Glomerular visceral epithelial cell (primary cell): Measurements from ENCODE around the gene RGL2.
"Not testable (repeated sequence)": the region's sequence is repeated elsewhere in the genome, so short reads cannot be mapped to it uniquely, and the experiment has no call there.

Experiments
- DNase-seq: peaks from one replicate; pipeline ENCODE4 v3.0.0-alpha.2; 2016; ENCODE audit errors: extremely low spot score

The RGL2 gene

DNA sequence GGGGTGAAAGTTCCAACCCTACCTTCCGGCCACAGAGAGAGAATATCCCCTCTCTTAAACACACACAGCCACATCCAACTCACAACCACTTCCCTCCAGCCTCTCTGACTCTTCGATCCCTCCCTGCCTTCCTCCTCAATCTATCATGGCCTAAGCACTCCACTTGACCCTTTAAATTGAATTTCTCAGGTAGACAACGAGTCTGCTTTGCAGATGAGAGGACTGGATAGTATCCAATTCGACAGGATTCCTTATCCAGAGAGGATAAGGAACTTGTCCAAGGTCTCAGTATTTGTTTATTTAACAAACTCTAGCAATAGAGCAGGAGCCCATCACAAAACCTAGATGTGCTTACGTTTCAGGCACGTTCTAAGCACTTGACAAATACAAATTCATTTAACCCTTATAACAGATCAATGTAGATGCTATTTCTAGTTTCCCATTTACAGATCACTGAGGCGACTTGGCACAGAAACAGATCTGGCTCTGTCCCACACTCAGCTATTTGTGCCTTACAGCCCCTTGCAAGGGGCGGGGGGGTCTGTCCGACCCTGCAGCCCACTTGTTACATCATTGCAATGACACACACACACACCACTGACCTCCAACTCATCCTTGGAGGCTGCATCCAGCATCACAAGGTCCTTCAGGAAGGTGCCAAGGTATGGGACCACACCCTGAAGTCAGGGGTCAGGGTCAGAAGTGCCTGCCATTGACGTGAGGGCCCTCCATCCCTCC is 4.5 kb downstream of the RGL2 start:
- DNase-seq, result no peak

DNA sequence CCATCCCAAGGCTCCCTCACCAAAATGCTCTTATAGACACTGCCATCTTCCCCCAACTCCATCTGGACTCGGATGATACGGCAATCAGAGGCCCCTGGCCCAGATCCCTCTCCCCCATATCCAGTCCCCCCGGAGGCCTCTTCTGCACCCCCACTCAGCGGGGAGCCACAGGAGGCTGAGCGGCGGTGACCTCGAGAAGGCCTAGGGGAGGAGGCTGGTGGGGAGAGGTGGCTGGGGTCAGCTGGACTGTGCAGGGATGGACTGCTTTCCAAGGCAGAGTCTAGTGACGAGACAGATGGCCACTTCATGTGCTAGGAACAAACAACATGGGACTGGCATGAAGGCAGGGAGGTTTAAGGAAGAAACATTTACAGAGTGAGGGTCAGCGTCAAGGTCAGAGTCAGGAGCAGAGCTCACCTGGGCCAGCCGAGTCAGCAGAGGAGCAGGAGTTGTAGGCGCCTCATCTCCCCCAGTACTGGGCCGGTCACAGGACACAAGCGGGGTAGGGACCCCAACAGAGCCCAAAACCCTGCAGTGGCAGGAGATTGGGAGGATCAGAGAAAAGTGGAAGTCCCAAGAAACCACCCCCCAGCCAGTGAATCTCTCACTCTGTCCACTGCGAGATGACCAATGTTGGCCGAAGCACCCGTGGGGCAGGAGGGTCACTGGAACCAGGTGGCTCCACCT is 5.6 kb downstream of the RGL2 start:
- no peak for DNase-seq

DNA sequence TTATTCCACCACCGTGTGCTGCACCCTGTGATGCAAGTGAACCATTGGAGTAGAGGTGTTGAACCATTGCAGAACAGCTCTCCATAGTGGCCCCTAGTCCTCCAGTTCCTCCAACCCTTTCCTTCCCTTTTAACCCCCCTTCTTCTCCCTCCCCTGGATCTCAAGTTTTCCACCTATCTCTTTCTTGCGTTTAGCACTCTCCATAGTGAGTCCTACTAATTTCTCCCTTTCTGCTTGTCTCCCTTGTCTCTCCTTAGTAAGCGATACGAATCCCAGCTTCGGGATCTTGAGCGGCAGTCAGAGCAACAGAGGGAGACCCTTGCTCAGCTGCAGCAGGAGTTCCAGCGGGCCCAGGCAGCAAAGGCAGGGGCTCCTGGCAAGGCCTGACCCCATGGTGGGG is 8.3 kb downstream of the RGL2 start:
- DNase-seq, result no peak

DNA sequence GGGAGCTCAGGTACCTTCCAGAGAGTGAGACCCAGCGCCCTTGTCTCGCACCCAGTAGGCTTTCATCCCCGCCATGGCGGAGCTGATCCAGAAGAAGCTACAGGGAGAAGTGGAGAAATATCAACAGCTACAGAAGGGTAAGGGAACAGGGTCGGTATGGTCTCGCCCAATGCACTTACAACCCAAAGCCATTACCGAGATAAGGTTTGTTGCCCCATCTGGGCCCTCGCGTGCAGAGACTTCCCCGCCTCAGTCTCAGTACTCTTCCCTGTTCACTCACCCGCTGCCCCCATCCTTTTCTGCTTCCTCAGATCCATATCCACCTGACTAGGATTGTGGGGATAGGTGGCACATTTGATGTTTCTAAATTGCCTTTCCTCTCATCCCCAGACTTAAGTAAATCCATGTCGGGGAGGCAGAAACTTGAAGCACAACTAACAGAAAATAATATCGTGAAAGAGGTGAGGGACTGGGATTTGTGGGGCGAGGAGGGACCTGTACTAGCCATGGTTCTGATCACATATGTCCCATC is 8.9 kb downstream of the RGL2 start:
- DNase-seq, result no peak

DNA sequence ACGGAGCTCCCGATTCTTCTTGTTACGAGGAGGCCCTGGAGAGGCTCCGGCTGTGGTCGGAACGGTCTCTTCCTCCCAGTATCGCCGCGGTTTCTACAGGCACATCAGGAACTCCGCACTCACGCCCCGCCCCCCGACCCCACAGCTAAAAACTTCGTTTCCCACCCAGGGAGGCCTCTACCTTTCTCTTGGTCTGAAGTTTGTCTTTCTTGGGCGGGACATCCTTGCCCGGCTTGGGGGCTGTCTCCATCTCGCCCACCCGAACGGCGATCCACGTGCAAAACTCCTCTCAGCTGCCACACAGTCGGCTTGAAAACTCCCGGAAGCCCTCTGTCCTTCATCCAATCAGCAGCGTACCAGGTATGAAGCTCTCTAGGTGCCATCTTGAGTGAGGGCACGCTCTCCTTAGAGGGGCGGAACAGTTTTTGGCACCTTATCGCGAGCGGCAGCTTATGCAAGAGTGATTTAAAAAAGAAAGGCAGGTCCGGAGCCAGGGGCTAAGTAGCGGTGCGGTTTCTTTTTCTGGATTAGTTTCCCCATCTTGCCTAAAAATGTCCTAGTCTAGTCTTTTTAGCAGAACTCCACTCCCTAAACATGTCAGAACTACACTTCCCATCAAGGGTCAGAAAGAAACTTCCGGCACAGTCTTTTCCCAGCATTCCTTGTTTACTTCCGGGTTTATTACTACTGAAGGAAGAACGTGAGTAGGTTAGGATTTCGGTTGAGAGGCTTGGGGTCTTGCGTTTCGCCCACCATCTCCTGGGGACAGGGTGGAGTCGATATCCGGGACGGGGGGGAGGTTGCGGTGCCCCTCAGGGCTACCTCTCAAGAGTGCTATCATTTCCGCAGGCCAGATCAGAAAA is 9.6 kb downstream of the RGL2 start, which contains the start of the genes PFDN6 and WDR46:
PFDN6 (plus strand) TSS at position 681 of the 863 bp plus-strand sequence. CDS start 256 bp downstream, outside the sequence.
WDR46 (minus strand) TSS at position 319 of the 863 bp plus-strand sequence; CDS start at position 250, 69 bp downstream.
- peak; percentile 85 for DNase-seq

DNA sequence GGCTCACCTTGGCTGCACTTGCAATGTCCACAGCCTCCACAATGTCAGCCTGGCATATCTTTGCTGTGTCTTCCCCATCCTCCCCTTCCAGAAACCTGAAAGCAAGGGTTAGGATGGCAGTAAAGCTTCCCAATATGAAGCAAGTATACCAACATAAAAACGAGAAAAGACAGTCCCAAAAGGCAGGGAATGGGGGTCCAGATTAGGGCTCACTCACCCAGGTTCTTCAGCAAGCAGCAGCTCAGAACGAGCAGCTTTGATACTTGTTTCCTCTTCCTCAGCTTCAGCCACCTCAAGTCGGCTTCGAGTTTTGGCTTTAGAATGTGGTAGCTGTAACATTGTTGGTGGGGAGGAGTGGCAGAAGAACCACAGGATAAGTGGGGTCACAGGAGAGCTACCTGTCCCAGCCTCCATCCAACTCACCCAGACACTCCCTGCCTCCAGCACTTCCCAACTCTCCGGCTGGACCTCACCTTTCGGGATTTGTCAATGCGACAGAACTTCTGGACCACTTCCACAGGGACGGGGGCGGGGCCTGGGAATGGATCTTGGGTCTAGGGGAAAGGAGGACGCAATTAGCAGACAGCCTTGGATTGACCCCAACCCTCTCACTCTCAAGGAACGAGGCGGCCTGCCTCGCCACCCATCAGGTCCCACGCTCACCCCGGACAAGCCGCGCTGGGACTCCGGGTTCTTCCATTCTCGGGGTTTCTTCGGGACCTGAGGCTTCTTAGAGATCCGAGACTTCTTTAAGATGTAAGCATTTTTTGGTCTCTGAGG is 10.4 kb downstream of the RGL2 start:
- DNase-seq, result no peak

DNA sequence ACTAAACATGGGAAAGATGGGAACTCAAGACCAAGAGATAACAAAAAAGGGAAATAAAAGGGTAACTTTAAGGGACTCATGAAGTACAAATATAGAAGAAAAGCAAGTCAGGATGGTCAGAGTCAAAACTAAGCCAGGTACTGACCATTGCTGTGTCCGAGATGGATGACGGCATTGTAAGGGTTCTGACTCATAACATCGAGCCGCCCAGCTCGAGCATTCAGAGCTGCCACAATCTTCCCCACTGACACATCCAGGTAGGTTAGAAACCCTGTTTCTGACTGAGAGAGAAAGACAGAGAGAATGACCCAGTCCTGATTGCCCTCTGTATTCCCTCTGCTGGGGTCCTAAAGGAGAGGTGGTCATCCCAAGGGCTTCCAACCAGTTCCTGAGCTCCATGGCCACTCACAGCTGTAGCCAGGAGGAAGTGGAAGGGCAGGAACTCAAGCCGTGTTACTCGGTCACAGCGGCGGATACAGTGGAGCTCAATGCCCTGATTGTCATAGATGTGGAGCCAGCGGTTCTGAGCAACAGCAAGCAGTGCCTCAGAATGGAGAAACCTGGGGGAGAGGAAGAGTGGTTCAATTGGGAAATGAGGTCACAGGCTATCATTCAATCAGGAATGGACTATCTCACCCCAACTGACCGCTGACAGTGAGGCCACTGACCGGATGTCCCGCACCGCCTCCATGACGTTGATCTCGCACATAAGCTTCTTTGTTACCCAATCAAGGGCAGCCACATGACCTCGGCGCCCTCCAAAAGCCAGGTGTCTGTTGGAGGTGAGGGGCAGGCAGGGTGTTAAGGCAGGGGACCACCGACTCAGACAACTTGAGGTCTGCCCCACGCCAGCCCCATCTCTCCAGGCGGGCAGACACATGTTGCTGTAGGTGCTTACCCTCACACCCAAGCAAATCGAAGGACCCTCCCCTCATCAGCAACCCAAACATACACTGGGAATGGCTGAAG is 11.5 kb downstream of the RGL2 start:
- no peak for DNase-seq

DNA sequence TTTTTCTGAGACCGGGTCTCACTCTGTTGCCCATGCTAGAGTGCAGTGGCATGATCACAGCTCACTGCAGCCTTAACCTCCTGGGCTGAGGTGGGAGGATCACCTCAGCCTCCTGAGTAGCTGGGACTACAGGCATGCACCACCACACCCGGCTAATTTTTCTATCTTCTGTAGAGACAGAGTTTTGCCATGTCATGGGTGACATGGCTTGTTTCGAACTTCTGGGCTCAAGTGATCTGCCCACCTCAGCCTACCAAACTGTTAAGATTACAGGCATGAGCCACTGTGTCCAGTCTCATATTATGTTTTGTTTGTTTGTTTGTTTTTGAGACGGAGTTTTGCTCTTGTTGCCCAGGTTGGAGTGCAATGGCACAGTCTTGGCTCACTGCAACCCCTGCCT is 13.5 kb downstream of the RGL2 start:
- DNase-seq, result not testable (repeated sequence)

DNA sequence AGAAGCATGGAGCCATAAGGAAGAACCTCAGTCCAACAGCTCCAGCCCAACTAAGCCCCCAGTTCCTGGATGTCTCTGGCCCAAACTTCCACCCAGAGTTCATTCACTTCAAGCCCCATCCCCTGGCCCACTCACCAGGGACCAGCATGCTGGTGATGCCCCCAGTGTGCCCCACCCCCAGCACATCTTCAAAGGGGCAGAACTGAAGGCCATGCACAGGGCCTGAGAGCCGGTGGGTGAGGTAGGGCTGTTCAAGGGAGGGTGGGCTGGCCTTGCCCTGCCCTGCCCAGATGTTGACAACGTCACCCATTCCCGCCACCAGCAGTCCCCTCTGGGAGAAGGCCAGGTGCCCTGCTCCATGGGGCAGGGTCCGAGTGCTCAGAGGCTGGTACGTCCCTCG is 18.2 kb downstream of the RGL2 start:
- DNase-seq, result no peak

DNA sequence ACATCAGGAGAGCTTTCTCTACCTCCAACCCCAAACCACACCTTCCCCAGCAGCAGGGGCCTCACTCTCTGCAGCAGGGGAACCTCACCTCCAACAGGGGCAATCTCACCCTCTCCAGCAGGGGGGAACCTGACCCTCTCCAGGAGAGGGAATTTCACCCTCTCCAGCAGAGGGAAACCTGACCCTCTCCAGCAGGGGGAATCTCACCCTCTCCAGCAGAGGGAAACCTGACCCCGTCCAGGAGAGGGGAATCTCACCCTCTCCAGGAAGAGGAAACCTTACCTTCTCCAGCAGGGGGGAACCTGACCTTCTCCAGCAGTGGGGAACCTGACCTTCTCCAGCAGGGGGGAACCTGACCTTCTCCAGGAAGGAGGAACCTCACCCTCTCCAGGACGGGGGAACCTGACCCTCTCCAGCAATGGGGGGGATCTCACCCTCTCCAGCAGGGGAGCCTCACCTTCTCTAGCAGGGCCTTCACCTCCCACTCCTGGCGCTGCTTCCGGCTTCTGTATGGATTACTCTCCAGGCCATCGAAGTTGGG is 18.7 kb downstream of the RGL2 start:
- DNase-seq, result peak; percentile 79

DNA sequence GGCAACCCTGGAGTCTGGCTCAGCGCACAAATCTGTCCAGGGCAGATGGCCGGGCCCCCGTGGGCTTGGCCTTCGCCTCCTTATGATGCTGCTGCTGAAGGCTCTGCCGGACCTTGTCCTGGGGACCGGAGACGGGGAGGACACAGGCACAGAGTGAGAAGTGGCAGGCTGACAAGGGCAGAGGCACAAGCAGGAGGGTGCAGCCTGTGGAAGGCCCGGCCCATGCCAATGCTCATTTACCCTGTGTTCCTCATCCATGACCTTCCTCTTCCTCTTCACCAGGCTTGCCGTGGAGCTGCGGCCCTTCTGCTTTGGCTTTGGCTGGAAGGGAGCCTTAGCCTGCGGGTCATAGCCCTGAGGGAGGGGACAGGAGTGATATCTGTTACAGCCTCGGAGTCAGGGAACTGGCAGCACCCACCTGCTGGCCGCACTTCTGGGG is 19.5 kb downstream of the RGL2 start:
- no peak for DNase-seq

DNA sequence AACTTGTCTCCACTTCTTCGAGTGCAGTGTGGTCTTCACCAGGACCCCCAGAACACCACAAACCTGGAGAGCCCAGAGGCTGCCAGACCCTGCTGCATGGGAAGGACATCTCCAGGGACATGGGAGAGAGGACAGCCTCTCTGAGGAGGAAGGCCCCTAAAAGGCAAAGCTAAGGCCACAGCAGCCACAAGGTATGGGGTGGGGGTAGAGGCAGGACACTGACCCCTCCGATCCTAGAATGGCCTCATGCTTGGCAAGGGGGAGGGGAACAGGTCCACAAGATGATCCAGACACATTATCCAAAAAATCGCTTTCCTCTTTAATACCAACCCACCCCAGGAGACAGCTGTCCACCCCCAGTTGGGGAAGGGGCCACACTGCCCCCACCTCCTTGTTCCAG is 19.9 kb downstream of the RGL2 start:
- DNase-seq, result no peak

DNA sequence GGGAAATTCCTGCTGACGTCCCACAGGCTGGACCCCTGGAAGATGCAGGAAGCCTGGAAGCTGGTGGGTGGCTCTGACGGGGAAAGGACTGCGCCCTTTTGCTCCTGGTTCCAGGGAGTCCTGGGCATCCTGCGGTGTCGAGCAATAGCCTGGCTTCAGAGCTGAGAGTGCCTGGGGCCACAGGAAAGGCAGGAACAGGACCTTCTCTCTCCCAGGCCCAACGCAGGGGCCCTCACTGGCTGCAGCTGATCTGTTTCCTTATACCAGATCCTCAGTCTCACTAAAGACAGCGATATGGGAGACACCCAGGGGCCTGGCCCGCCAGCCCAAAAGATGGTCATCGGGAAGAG is 20.4 kb downstream of the RGL2 start:
- DNase-seq, result no peak

DNA sequence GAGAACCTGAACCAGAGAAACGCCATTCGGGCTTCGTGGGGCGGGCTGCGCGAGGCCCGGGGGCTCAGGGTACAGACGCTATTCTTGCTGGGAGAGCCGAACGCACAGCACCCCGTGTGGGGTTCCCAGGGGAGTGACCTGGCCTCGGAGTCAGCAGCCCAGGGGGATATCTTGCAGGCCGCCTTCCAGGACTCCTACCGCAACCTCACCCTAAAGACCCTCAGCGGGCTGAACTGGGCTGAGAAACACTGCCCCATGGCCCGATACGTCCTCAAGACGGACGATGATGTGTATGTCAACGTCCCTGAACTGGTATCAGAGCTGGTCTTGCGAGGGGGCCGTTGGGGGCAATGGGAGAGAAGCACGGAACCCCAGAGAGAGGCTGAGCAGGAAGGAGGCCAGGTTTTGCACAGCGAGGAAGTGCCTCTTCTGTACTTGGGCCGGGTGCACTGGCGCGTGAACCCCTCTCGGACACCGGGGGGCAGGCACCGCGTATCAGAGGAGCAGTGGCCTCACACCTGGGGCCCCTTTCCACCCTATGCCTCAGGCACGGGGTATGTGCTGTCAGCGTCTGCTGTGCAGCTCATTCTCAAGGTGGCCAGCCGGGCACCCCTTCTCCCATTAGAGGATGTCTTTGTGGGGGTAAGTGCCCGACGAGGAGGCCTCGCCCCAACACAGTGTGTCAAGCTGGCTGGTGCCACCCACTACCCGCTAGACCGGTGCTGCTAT is 20.9 kb downstream of the RGL2 start:
- DNase-seq, result peak; percentile 12

DNA sequence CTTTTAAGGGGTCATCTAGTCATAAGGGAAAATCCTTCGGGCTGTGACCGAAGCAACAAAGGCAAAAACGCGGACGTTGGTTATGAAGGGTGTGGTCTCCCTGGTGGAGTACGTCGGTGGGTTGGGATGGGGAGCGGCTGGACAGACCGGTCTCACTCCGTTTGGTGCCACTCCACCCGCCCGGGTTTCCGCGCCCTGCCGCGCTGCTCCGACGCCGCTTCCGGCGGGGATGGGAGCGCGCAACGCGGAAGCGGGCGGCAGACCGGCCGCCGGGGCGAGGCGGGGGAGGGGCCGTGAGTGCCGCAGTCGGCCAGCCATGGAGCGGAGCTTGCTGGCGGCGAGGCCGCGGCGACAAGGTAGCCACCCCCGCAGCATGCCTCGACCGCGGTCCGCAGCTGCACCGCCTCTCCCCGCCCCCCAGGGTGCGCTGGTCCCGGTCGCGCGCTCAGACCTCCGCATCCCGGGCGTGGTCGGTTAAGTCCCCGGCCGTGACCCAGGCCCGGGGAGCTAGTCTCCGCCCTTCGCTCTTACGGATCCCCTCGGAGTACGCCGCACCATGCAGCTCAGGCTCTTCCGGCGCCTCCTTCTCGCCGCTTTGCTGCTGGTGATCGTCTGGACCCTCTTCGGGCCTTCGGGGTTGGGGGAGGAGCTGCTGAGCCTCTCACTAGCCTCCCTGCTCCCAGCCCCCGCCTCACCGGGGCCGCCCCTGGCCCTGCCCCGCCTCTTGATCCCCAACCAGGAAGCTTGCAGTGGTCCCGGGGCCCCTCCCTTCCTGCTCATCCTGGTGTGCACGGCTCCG is 21.7 kb downstream of the RGL2 start, which contains the start of gene B3GALT4:
B3GALT4 (plus strand) TSS at position 260 of the 799 bp plus-strand sequence; CDS start at position 557, 297 bp downstream.
- DNase-seq, result peak; percentile 72

DNA sequence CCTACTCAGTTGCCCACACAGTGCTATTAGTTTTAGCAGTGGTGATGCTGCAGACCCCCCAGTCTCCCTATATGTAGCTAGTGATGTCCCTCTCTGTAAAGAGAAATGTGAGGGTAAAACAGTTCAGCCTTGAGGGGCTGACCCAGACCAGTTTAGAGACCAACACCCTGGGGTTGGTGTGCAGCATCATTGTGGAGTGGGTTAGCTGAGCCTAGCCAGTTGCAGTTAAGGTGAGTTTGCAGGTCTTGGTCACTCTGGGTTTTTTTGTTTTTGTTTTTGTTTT is 22.2 kb downstream of the RGL2 start:
- DNase-seq, result no peak

DNA sequence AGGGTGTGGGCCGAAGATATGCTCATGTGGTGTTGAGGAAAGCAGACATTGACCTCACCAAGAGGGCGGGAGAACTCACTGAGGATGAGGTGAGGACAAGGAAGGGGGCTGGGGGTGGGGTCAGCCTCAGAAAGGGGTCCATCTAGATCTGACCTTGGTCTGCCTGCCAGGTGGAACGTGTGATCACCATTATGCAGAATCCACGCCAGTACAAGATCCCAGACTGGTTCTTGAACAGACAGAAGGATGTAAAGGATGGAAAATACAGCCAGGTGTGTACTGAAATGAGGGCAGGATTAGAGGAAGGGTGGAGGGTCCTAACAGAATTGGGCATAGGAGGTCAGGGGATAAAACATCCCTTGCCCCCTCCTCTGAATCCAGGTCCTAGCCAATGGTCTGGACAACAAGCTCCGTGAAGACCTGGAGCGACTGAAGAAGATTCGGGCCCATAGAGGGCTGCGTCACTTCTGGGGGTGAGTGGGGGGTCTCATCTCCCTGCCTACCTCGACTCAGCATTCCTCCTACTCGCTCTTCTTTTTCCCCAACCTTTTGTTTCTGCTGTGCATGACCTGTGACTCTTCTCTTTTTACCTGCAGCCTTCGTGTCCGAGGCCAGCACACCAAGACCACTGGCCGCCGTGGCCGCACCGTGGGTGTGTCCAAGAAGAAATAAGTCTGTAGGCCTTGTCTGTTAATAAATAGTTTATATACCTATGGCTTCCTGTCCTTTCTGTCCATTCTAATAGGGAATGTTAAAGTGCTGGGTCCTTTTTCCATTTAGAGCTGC is 22.8 kb downstream of the RGL2 start:
- not testable (repeated sequence) for DNase-seq
